Heart left ventricle (tissue), 16 donors: ENCODE data around the gene NEUROG3. TPM values are rescaled to one million over a fixed set of nuclear protein-coding genes. Genes with fewer than 3 reads are reported as not detected.

ENCODE experiments used
- ATAC-seq, 4 donors: fragments of 200-7000 bp; cut with Tn5 transposase; one replicate each; pipeline ENCODE4 v1.9.1; 2020 to 2022; ENCODE audit warnings: moderate library complexity in 4 of 4, mild to moderate bottlenecking in 3 of 4, moderate number of reproducible peaks in 1 of 4
- DNase-seq, 5 donors: peaks; one replicate each; pipeline ENCODE4 v3.0.0-alpha.2; 2020
- H3K27ac ChIP-seq, 12 donors: fragments of 200-600 bp; sonication (generic) in 4 of 12; one replicate each; pipeline versions ENCODE4 v1.5.0 to v1.8.0; 2016 to 2022; ENCODE audit warnings: mild to moderate bottlenecking in 2 of 12
- H3K27me3 ChIP-seq, 9 donors: fragments of 200-600 bp; sonication (generic) in 2 of 9; one replicate each; pipeline versions ENCODE4 v1.5.1 to v1.8.0; 2016 to 2022; ENCODE audit warnings: mild to moderate bottlenecking in 3 of 9
- H3K36me3 ChIP-seq, 9 donors: fragments of 200-600 bp; sonication (generic) in 2 of 9; one replicate each; pipeline versions ENCODE4 v1.5.0 to v1.8.0; 2018 to 2022; ENCODE audit warnings: mild to moderate bottlenecking in 2 of 9
- H3K4me1 ChIP-seq, 12 donors: fragments of 200-600 bp; sonication (generic) in 4 of 12; one replicate each; pipeline versions ENCODE4 v1.5.0 to v1.8.0; 2016 to 2022; ENCODE audit warnings: mild to moderate bottlenecking in 3 of 12
- H3K4me3 ChIP-seq, 12 donors: fragments of 200-600 bp; sonication (generic) in 4 of 12; one replicate each; pipeline versions ENCODE4 v1.5.0 to v1.8.0; 2017 to 2022; ENCODE audit warnings: mild to moderate bottlenecking in 9 of 12, moderate library complexity in 4 of 12
- H3K9me3 ChIP-seq, 12 donors: fragments of 200-600 bp; sonication (generic) in 4 of 12; one replicate each; pipeline versions ENCODE4 v1.5.0 to v1.8.0; 2016 to 2022; ENCODE audit warnings: mild to moderate bottlenecking in 1 of 12
- POLR2A ChIP-seq, 2 donors: fragments of 450-650 bp; IDR thresholded peaks; one replicate each; pipeline ENCODE4 v1.6.1; 2017; ENCODE audit warnings: antibody characterized with exemption in 2 of 2, mild to moderate bottlenecking in 2 of 2, moderate library complexity in 2 of 2
- WGBS, 4 donors: extraction: QIAGEN DNeasy Blood & Tissue Kit in 2 of 4; methylation state at CpG; one replicate each; pipeline versions ENCODE4 v1.1.5 to v1.1.7; 2013 to 2018; 5-methylcytosine and 5-hydroxymethylcytosine counted together
- intact Hi-C, 10 donors: fragments of 100-400 bp; cut with DNase I; formaldehyde crosslinking; loops; one replicate each; pipeline versions ENCODE4 v1.11.1 to v1.14.2; 2022
- long read RNA-seq, 3 donors: library from polyadenylated mRNA; unstranded; transcript quantifications; one replicate each; pipeline ENCODE4 v2.0.0, GENCODE V29; 2020 to 2021
- polyA plus RNA-seq, 2 donors: library from polyadenylated mRNA; stranded (reverse); fragments of 200-250 nt; gene quantifications; one replicate each; pipeline ENCODE4 v1.2.3, GENCODE V29; 2013
- total RNA-seq, 9 donors: library from RNA; depleted of rRNA in 2 of 9; stranded (reverse); fragments of >200 nt in 2 of 9; fragmentation: NEBNext Ultra II Directional in 3 of 9; extraction: Animal tissue kit (Norgen Biotek cat#: 25700) in 3 of 9; gene quantifications; one replicate each; pipeline versions ENCODE4 v1.1.0 to v1.2.4, GENCODE V29; 2016 to 2023
- TF ChIP-seq, protein P1 (sequence below), 12 donors: fragments of 200-600 bp; sonication (generic) in 4 of 12; IDR thresholded peaks; one replicate each; pipeline versions ENCODE4 v1.5.0 to v1.8.0; 2018 to 2022; ENCODE audit warnings: antibody characterized with exemption in 12 of 12, mild to moderate bottlenecking in 5 of 12
- donor health status: ischemic (EF 13 %, LVEDD 7.1; RV severe dilation, severe dysfunction).
- donor health status: healthy with polysubstance abuse.
- donor health status: DM: no; HTN: yes; CAD: no.
- donor health status: DM: no; HTN: no; CAD: no.
- donor health status: ischemic (EF 25% LVEDD 6.9; RV normal size, moderate dysfunction).
- donor health status: ischemic (EF 25% LVEDD 5.7; RV mildly dilated, moderate dysfunction).
- donor health status: healthy.
- donor health status: DM: yes; HTN: yes; CAD: no.
- donor health status: ischemic (EF 35%, LVEDD 5.7; RV mildly dilated, moderate dysfunction).
- donor health status: nonischemic (EF 11% LVEDD 7.7; RV severe dilation, severe dysfunction).
- donor health status: DM: yes; HTN: yes; CAD: no.
- donor health status: PGD.
- donor health status: ischemic (EF 29% LVEDD 5.4; RV normal size, mild dysfunction).
- donor health status: nonischemic (EF 23%, LVEDD 6.1; RV moderate dilation, normal function).

NEUROG3 gene, protein sequence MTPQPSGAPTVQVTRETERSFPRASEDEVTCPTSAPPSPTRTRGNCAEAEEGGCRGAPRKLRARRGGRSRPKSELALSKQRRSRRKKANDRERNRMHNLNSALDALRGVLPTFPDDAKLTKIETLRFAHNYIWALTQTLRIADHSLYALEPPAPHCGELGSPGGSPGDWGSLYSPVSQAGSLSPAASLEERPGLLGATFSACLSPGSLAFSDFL
- total RNA-seq = not detected
- not detected for polyA plus RNA-seq
- long read RNA-seq, donor 1 = 0 reads
- long read RNA-seq, donor 2 = 0 reads
- long read RNA-seq, donor 3, partial matches to known transcripts = 0 of 1 reads
- long read RNA-seq, donor 3, other reads (novel, unspliced or antisense) = 0 of 1 reads

DNA sequence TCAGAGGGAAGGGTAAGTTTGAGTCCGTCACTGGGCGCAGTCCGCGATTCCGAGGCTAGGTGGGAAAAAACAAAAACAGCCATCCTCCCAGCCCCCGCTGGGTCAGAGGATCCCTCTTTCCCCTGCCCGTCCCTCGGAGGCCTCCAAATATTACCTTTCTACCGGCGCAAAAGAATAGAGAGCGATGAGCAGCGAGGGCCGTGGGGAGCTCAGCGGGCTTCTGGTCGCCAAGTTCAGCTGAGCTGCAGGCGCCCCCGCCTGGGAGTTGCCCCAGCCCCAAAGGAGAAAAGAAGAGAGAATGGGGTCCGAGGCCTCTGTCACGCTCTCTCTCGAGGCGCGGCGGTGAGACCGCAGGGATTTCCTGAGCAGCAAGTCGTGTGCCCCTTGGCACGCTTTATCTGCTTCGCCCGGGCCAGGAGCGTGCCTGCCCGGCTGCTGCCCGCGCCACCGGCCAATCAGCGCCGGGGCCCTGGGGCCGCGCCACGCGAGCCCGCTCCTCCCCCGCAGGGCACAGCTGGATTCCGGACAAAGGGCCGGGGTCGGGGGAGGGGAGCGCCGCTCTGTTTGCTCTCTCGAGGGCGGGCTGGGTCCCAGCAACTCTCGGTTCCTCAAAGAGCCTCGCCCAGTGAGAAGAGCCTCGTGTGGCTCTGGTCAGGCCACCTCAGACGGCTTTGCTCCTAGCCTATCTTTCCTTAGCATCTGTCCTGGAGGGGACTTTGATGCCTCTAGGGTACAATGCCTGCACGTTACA, at the start of gene NEUROG3:
TSS of gene NEUROG3 (minus strand) at position 367 of the 751 bp plus-strand sequence. CDS start 379 bp downstream, outside the sequence.
- peaks cover 0 to 32% (median 16%) of the 10 kb centered on the region in 12 donors for H3K4me1 ChIP-seq
- WGBS, 4 donors = 1% methylated on average over 22 to 53 of the region's 53 CpGs
- no peaks in the 10 kb centered on the region for H3K9me3 ChIP-seq
- peak in 3 of 4 donors; percentile 20 to 45 (median 43) for ATAC-seq
- H3K27ac ChIP-seq = no peak within 1 kb of the TSS
- H3K36me3 ChIP-seq = no peaks in the 10 kb centered on the region
- peaks cover 53 to 99% (median 93%) of the 10 kb centered on the region in 9 donors for H3K27me3 ChIP-seq
- intact Hi-C loops = no loop called here
- TF ChIP-seq POLR2A (IDR thresholded peaks at IDR 0.05) = no peak
- TF ChIP-seq, protein P1, sequence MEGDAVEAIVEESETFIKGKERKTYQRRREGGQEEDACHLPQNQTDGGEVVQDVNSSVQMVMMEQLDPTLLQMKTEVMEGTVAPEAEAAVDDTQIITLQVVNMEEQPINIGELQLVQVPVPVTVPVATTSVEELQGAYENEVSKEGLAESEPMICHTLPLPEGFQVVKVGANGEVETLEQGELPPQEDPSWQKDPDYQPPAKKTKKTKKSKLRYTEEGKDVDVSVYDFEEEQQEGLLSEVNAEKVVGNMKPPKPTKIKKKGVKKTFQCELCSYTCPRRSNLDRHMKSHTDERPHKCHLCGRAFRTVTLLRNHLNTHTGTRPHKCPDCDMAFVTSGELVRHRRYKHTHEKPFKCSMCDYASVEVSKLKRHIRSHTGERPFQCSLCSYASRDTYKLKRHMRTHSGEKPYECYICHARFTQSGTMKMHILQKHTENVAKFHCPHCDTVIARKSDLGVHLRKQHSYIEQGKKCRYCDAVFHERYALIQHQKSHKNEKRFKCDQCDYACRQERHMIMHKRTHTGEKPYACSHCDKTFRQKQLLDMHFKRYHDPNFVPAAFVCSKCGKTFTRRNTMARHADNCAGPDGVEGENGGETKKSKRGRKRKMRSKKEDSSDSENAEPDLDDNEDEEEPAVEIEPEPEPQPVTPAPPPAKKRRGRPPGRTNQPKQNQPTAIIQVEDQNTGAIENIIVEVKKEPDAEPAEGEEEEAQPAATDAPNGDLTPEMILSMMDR (IDR thresholded peaks at IDR 0.05) = no peak
- peak within 1 kb of the TSS; percentile 17 to 42 (median 24) for H3K4me3 ChIP-seq
- peak in 2 of 5 donors; percentile 33 to 61 for DNase-seq

DNA sequence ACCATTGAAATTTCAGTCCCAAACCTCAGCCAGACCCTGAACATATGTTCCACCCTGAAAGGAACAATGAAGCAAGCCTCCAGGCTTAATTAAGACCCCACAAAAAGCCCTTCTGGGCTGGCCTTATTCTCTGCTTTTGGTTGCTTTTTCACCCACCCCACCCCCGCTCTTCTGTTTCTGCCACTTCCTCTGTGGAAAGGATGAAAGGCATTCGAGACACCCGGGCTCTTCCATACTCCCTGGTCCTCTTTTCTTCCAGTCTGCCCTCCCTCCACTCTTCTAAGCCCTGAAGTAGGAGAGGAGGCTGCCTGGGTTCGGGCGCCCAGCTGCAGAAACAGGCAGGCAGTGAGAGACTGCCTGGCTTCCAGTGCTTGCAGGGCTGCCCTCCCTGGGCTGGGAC, 47.4 kb upstream of the NEUROG3 start:
- WGBS, 4 donors = 50 to 56% (median 53%) methylated on average over 5 of the region's 5 CpGs
- Histone ChIP-seq H3K27me3 (peaks cover 0 to 9% (median 0%) of the 10 kb centered on the region in 9 donors), H3K9me3 (peaks cover 0 to 8% (median 0%) of the 10 kb centered on the region in 12 donors), H3K36me3 (no peaks in the 10 kb centered on the region), H3K4me1 (peaks cover 0 to 5% (median 0%) of the 10 kb centered on the region in 12 donors), H3K27ac (no peak overlapping the region), H3K4me3 (no peak overlapping the region)
- DNase-seq (no peak), ATAC-seq (no peak)
- intact Hi-C loops = no loop called here
- TF ChIP-seq, protein P1 (IDR thresholded peaks at IDR 0.05) = no peak
- TF ChIP-seq POLR2A (IDR thresholded peaks at IDR 0.05) = no peak

DNA sequence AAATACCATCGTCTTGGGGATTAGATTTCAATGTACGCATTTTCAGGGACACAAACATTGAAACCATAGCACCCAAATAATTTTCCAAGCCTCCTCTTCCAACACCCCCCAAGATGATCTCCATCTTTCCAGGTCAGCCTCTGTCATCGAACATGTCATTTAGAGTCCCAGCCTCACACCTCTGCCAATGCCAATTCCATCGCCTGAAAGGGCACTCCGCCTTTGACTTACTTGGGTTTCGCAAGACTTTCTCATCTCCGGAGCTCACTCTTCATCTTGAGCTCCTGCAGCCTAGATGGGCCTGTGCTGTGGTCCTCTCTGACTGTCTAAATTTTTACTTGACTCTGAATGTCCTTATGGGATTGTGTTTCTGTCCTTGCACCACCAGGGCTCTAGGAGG, 46.4 kb upstream of the NEUROG3 start:
- 90 to 95% (median 92%) methylated on average over 7 of the region's 7 CpGs for WGBS, 4 donors
- DNase-seq = no peak
- ATAC-seq = no peak
- H3K9me3 ChIP-seq = peaks cover 0 to 8% (median 0%) of the 10 kb centered on the region in 12 donors
- H3K36me3 ChIP-seq = no peaks in the 10 kb centered on the region
- H3K27me3 ChIP-seq = peaks cover 0 to 9% (median 0%) of the 10 kb centered on the region in 9 donors
- H3K27ac ChIP-seq = no peak overlapping the region
- intact Hi-C loops = no loop called here
- H3K4me1 ChIP-seq = peaks cover 0 to 5% (median 0%) of the 10 kb centered on the region in 12 donors
- H3K4me3 ChIP-seq = no peak overlapping the region
- TF ChIP-seq, protein P1 (IDR thresholded peaks at IDR 0.05) = no peak
- no peak for TF ChIP-seq POLR2A (IDR thresholded peaks at IDR 0.05)

DNA sequence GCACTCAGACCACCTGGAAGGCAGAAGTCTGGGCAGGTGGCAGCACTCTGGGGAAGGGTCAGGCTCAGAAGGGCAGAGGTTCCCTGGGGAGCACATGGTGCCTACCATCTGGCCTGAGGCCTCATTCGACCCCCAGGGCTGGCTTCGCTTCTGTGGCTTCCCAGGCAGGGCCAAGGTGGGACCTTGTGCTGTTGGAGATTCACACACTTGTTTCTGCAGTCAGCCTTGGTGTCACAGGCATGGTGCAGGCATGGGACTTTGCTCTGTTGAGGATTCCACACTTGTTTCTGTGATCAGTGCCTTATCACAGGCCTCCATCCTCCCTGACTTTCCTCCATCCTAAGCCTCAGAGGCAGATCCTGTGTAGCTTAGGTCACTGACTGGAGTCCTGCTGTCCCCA, 45.5 kb upstream of the NEUROG3 start:
- no peak overlapping the region for H3K27ac ChIP-seq
- H3K4me1 ChIP-seq = no peaks in the 10 kb centered on the region
- WGBS, 4 donors = 84 to 100% (median 91%) methylated on average over 2 of the region's 2 CpGs
- no peaks in the 10 kb centered on the region for H3K36me3 ChIP-seq
- H3K27me3 ChIP-seq = peaks cover 0 to 9% (median 0%) of the 10 kb centered on the region in 9 donors
- TF ChIP-seq POLR2A (IDR thresholded peaks at IDR 0.05) = no peak
- TF ChIP-seq, protein P1 (IDR thresholded peaks at IDR 0.05) = no peak
- H3K9me3 ChIP-seq = peaks cover 0 to 3% (median 0%) of the 10 kb centered on the region in 12 donors
- no peak overlapping the region for H3K4me3 ChIP-seq
- DNase-seq = no peak
- ATAC-seq = no peak
- intact Hi-C loops = no loop called here
